Ishikawa (cell line): ENCODE measurements around the gene BUD31.
A peak's percentile ranks its signal among the peaks of the same experiment; 100 is the strongest.

Experiments
- CEBPB ChIP-seq: IDR thresholded peaks from 2 replicates; pipeline ENCODE4 v1.6.1; 2012
- CREB1 ChIP-seq: IDR thresholded peaks from 2 replicates; pipeline ENCODE4 v1.6.1; 2012; ENCODE audit warnings: low read depth
- EGR1 ChIP-seq: IDR thresholded peaks from 2 replicates; pipeline ENCODE4 v1.6.1; 2012
- EP300 ChIP-seq: IDR thresholded peaks from 2 replicates; pipeline ENCODE4 v1.6.1; 2012; ENCODE audit warnings: borderline replicate concordance
- FOXM1 ChIP-seq: IDR thresholded peaks from 2 replicates; pipeline ENCODE4 v1.6.1; 2012; ENCODE audit warnings: low read depth, borderline replicate concordance
- NFIC ChIP-seq: IDR thresholded peaks from 2 replicates; pipeline ENCODE4 v1.6.1; 2012
- RAD21 ChIP-seq: IDR thresholded peaks from 2 replicates; pipeline ENCODE4 v1.6.1; 2012; ENCODE audit warnings: low read depth
- TAF1 ChIP-seq: IDR thresholded peaks from 2 replicates; pipeline ENCODE4 v1.6.1; 2012; ENCODE audit warnings: low read depth, mild to moderate bottlenecking
- TCF12 ChIP-seq: IDR thresholded peaks from 2 replicates; pipeline ENCODE4 v1.6.1; 2012; ENCODE audit warnings: low read depth
- TEAD4 ChIP-seq: IDR thresholded peaks from 2 replicates; pipeline ENCODE4 v1.6.1; 2012
- YY1 ChIP-seq: IDR thresholded peaks from 2 replicates; pipeline ENCODE4 v1.6.1; 2012; ENCODE audit warnings: low read depth
- ZBTB7A ChIP-seq: IDR thresholded peaks from 2 replicates; pipeline ENCODE4 v1.6.1; 2012; ENCODE audit warnings: low read depth
- TF ChIP-seq, protein P1 (sequence below): IDR thresholded peaks from 2 replicates; pipeline ENCODE4 v1.6.1; 2012
- TF ChIP-seq, protein P2 (sequence below): IDR thresholded peaks from 2 replicates; pipeline ENCODE4 v1.6.1; 2012
- TF ChIP-seq, protein P3 (sequence below): IDR thresholded peaks from 2 replicates; pipeline ENCODE4 v1.6.1; 2012; ENCODE audit warnings: low read depth, mild to moderate bottlenecking

BUD31 gene

DNA sequence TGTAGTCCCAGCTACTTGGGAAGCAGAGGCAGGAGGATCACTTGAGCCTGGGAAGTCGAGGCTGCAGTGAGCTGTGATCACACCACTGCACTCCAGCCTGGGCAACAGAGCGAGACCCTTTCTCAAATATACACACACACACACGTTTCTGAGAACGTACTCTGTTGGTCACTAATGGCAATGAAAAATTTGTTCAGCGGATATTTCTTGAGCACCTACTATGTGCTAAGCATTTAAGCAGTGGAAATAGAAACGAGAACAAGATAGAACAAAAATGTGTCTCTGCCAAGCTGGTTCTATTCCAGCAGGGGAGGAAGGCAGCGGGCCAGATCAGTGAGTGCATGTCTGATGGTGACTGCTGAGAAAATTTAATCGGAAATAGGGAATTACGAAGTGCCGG lies 25.6 kb upstream of the BUD31 start:
- TF ChIP-seq, protein P1, sequence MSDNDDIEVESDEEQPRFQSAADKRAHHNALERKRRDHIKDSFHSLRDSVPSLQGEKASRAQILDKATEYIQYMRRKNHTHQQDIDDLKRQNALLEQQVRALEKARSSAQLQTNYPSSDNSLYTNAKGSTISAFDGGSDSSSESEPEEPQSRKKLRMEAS: no peak
- TF ChIP-seq NFIC (no peak), TEAD4 (no peak), EP300 (no peak), TAF1 (no peak), EGR1 (no peak), ZBTB7A (no peak), RAD21 (no peak)
- TF ChIP-seq, protein P2, sequence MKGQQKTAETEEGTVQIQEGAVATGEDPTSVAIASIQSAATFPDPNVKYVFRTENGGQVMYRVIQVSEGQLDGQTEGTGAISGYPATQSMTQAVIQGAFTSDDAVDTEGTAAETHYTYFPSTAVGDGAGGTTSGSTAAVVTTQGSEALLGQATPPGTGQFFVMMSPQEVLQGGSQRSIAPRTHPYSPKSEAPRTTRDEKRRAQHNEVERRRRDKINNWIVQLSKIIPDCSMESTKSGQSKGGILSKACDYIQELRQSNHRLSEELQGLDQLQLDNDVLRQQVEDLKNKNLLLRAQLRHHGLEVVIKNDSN: no peak

DNA sequence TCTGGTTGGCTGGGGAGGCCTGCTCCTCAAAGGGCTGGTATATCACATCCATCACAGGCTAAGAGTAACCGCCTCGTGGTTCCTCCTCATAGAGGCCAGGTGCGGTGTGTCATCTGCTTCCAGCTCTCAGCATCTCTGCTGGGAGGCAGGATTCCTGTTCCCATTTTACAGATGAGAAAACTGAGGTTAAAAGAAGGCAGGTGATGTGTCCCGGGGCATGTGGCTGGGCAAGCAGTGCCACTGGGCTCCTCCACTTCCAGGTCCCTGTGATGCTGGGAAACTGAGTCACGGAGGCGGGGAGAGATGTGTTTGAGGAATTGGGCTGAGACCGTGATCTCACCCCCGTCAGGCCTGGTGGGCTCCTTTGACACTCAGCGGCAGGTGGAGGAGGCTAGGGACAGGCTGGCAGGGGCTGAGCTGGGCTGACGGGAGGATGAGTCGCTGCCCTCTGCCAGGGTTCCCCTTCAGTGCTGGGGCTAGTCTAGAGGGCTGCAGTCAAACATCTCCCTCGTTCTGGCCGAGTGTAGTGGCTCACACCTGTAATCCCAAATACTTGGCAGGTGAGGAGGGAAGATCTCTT lies 24.9 kb upstream of the BUD31 start:
- TF ChIP-seq YY1 (no peak), TEAD4 (no peak), NFIC (no peak), TCF12 (no peak), EP300 (no peak), FOXM1 (no peak), CREB1 (no peak), ZBTB7A (no peak), RAD21 (no peak), EGR1 (no peak), TAF1 (no peak), CEBPB (no peak)
- TF ChIP-seq, protein P2: no peak
- TF ChIP-seq, protein P3, sequence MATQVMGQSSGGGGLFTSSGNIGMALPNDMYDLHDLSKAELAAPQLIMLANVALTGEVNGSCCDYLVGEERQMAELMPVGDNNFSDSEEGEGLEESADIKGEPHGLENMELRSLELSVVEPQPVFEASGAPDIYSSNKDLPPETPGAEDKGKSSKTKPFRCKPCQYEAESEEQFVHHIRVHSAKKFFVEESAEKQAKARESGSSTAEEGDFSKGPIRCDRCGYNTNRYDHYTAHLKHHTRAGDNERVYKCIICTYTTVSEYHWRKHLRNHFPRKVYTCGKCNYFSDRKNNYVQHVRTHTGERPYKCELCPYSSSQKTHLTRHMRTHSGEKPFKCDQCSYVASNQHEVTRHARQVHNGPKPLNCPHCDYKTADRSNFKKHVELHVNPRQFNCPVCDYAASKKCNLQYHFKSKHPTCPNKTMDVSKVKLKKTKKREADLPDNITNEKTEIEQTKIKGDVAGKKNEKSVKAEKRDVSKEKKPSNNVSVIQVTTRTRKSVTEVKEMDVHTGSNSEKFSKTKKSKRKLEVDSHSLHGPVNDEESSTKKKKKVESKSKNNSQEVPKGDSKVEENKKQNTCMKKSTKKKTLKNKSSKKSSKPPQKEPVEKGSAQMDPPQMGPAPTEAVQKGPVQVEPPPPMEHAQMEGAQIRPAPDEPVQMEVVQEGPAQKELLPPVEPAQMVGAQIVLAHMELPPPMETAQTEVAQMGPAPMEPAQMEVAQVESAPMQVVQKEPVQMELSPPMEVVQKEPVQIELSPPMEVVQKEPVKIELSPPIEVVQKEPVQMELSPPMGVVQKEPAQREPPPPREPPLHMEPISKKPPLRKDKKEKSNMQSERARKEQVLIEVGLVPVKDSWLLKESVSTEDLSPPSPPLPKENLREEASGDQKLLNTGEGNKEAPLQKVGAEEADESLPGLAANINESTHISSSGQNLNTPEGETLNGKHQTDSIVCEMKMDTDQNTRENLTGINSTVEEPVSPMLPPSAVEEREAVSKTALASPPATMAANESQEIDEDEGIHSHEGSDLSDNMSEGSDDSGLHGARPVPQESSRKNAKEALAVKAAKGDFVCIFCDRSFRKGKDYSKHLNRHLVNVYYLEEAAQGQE: no peak
- TF ChIP-seq, protein P1: no peak

DNA sequence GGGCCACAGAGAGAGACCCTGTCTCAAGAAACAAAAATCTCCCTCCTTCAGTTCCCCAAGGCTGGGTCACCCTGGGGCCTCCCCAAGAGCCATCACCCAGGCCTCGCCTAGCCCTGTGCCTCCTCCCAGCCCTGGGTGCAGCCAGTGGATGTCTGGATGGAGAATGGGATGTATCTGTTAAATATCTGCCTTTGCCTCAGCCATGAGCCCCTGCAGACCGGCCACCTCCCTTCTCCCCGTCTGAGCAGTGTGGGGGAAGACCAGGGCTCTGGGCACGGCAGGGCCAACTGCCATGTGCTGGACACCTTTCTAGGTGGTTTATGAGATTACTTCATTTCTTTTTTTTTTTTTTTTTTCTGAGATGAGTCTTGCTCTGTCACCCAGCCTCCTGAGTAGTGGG lies 24.2 kb upstream of the BUD31 start:
- TF ChIP-seq, protein P2: no peak
- TF ChIP-seq RAD21 (no peak), EGR1 (no peak), CREB1 (no peak), TAF1 (no peak), NFIC (no peak), YY1 (no peak), TEAD4 (no peak), ZBTB7A (no peak), TCF12 (no peak), EP300 (no peak), CEBPB (no peak), FOXM1 (no peak)
- TF ChIP-seq, protein P3: no peak
- TF ChIP-seq, protein P1: no peak

DNA sequence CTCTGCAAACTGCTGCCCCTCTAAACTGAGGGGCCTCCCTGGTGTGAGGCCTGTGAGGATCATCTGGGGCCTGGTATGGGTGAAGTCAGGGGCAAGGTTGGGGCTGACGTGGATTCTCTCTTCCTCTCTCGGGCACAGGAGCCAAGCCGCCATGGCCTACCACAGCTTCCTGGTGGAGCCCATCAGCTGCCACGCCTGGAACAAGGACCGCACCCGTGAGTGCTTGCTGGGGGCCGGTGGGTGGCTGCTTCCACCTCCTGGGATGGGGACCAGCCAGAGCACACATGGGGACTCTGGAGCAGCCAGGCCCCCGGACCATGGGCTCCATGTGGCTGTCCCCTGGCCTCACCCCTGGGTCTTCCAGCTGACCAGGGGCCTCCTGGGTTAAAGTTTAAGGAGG lies 23.2 kb upstream of the BUD31 start:
- TF ChIP-seq EGR1 (no peak), RAD21 (no peak), TEAD4 (no peak), NFIC (no peak), CEBPB (no peak), CREB1 (no peak), TAF1 (no peak), TCF12 (no peak)
- TF ChIP-seq, protein P2: no peak

DNA sequence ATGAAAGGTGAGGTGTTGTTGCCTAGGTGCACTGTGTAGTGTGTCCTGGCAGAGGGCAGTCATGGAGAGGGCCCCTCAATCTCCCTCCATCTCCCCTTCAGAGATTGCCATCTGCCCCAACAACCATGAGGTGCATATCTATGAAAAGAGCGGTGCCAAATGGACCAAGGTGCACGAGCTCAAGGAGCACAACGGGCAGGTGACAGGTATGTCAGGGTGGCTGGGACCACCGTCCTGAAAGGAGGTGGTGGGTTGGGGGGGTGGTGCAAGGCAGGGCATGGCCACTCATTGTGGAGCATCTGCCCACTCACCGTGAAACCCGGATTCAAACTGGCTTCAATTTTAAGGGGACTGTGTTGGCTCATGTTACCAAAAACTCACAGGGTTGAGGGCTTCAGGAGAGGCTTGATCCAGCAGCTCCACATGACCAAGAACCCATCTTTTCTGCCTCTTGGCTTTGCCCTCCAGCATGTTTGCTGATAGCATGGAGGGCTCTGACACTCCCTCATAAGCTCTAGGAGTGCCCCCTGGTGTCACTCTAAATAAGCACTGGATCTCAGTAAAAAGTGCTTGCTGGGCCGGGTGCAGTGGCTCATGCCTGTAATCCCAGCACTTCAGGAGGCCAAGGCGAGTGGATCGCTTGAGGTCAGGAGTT lies 22.1 kb upstream of the BUD31 start:
- TF ChIP-seq CEBPB: no peak
- TF ChIP-seq RAD21: peak; percentile 55
- no peak for TF ChIP-seq TAF1
